Measurements from ENCODE around the gene PGS1.

PGS1 gene

GRCh38 chr17:78417531-78417909 lies 39.1 kb downstream of the PGS1 start:
- no peak for DNase-seq
- intact Hi-C loops (cut with DNase I): no loop called here

- intact Hi-C loops (cut with DNase I): no loop called here
- no peak for DNase-seq
These were observed 40.0 kb downstream of the PGS1 start for GRCh38 chr17:78418326-78419026.

GRCh38 chr17:78419970-78420815 lies 41.7 kb downstream of the PGS1 start:
- no peak for DNase-seq
- intact Hi-C loops (cut with DNase I): loop anchor here (10.0 kb wide), 1 partner anchor 125 kb away; no protein-coding TSS in a partner anchor

- intact Hi-C loops (cut with DNase I): loop anchor here (10.0 kb wide), 1 partner anchor 126 kb away; no protein-coding TSS in a partner anchor
- no peak for DNase-seq
These were observed 42.7 kb downstream of the PGS1 start for GRCh38 chr17:78421084-78421533.

GRCh38 chr17:78421534-78422266 lies 43.3 kb downstream of the PGS1 start:
- intact Hi-C loops (cut with DNase I): loop anchor here (10.0 kb wide), 1 partner anchor 127 kb away; no protein-coding TSS in a partner anchor
- peak; percentile 52 to 92 (median 78) for DNase-seq

- no peak for DNase-seq
- intact Hi-C loops (cut with DNase I): loop anchor here (10.0 kb wide), 1 partner anchor 127 kb away; no protein-coding TSS in a partner anchor
These were observed 43.8 kb downstream of the PGS1 start for GRCh38 chr17:78422267-78422605.

- DNase-seq: no peak
- intact Hi-C loops (cut with DNase I): loop anchor here (10.0 kb wide), 1 partner anchor 128 kb away; no protein-coding TSS in a partner anchor
These were observed 44.6 kb downstream of the PGS1 start for GRCh38 chr17:78422872-78423588.

- intact Hi-C loops (cut with DNase I): loop anchor here (10.0 kb wide), 1 partner anchor 129 kb away; no protein-coding TSS in a partner anchor
- DNase-seq: no peak
These were observed 45.7 kb downstream of the PGS1 start for GRCh38 chr17:78423961-78424675.

GRCh38 chr17:78425429-78425828 lies 47.0 kb downstream of the PGS1 start:
- intact Hi-C loops (cut with DNase I): loop anchor here (10.0 kb wide), 1 partner anchor 131 kb away; no protein-coding TSS in a partner anchor
- DNase-seq: no peak

GRCh38 chr17:78426293-78426879 lies 47.9 kb downstream of the PGS1 start:
- peak in 32 of 42 donors; percentile 17 to 74 (median 48) for DNase-seq
- intact Hi-C loops (cut with DNase I): loop anchor here (10.0 kb wide), 1 partner anchor 132 kb away; no protein-coding TSS in a partner anchor

GRCh38 chr17:78427140-78427539 lies 48.7 kb downstream of the PGS1 start:
- intact Hi-C loops (cut with DNase I): loop anchor here (10.0 kb wide), 1 partner anchor 132 kb away; no protein-coding TSS in a partner anchor

GRCh38 chr17:78428025-78428575 lies 49.7 kb downstream of the PGS1 start:
- intact Hi-C loops (cut with DNase I): loop anchor here (10.0 kb wide), 1 partner anchor 133 kb away; no protein-coding TSS in a partner anchor
- DNase-seq: no peak

More at GRCh38 chr17:78427140-78427539, 48.7 kb downstream of the PGS1 start:
- DNase-seq: peak in 2 of 42 donors; percentile 46 to 72

- no peak for DNase-seq
- intact Hi-C loops (cut with DNase I): loop anchor here (10.0 kb wide), 1 partner anchor 134 kb away; no protein-coding TSS in a partner anchor
These were observed 50.6 kb downstream of the PGS1 start for GRCh38 chr17:78428836-78429617.

- intact Hi-C loops (cut with DNase I): loop anchor here (10.0 kb wide), 1 partner anchor 135 kb away; no protein-coding TSS in a partner anchor
These were observed 51.2 kb downstream of the PGS1 start for GRCh38 chr17:78429618-78429995.

GRCh38 chr17:78430892-78431691 lies 52.6 kb downstream of the PGS1 start:
- no peak for DNase-seq
- intact Hi-C loops (cut with DNase I): no loop called here

More at GRCh38 chr17:78429618-78429995, 51.2 kb downstream of the PGS1 start:
- no peak for DNase-seq

GRCh38 chr17:78431692-78431958 lies 53.2 kb downstream of the PGS1 start:
- DNase-seq: no peak
- intact Hi-C loops (cut with DNase I): no loop called here
